Measurements from ENCODE around the gene GON4L. TPM values are rescaled to one million over a fixed set of nuclear protein-coding genes. Genes with fewer than 3 reads are reported as not detected.
"Not testable (repeated sequence)": the region's sequence is repeated elsewhere in the genome, so short reads cannot be mapped to it uniquely, and the experiment has no call there.

The GON4L gene
- total RNA-seq (28.0 TPM), polyA plus RNA-seq (ENCODE audit: insufficient read depth in 1 of 8, insufficient read length in 8 of 8, low replicate concordance in 1 of 8) (10 to 100 TPM; 25.4 to 36.9 (median 28.2) TPM)
- long read RNA-seq, donor 1 = 0 reads
- long read RNA-seq, donor 2 = 0 reads
- long read RNA-seq, donor 3, full-length matches to known transcripts = 2 of 2 reads
- long read RNA-seq, donor 3, partial matches to known transcripts = 0 of 2 reads
- long read RNA-seq, donor 3, other reads (novel, unspliced or antisense) = 0 of 2 reads
- long read RNA-seq, donor 4, partial matches to known transcripts = 0 of 1 reads
- long read RNA-seq, donor 4, other reads (novel, unspliced or antisense) = 0 of 1 reads
- long read RNA-seq, donor 5 = 0 reads
- long read RNA-seq, donor 6 = 0 reads
- long read RNA-seq, donor 7 = 0 reads
- long read RNA-seq, donor 8 = 0 reads
- long read RNA-seq, donor 9 = 0 reads
- long read RNA-seq, donor 10, partial matches to known transcripts = 5 of 6 reads
- long read RNA-seq, donor 10, other reads (novel, unspliced or antisense) = 0 of 6 reads
- long read RNA-seq, donor 11, partial matches to known transcripts = 0 of 2 reads
- long read RNA-seq, donor 11, other reads (novel, unspliced or antisense) = 0 of 2 reads

- peaks cover 23% of the 10 kb centered on the region for H3K36me3 ChIP-seq (ENCODE audit: control insufficient read depth, insufficient read depth, low read length)
- peak within 1 kb of the TSS; percentile 84 for H3K4me3 ChIP-seq (ENCODE audit: low read length)
- no peaks in the 10 kb centered on the region for H3K9me3 ChIP-seq (replicated peaks; ENCODE audit: control insufficient read depth, low read depth, low read length)
- peaks cover 23% of the 10 kb centered on the region for H3K4me1 ChIP-seq (ENCODE audit: control insufficient read depth, insufficient read depth, low read length)
- no peaks in the 10 kb centered on the region for H3K27me3 ChIP-seq (ENCODE audit: control insufficient read depth, insufficient read depth, low read length)
- DNase-seq = peak; percentile 98
- 6% methylated on average over 34 of the region's 46 CpGs for WGBS (ENCODE audit: insufficient coverage)
- H3K27ac ChIP-seq (ENCODE audit: low read length) = peak within 1 kb of the TSS; percentile 84
These were observed at the start of gene GON4L for GRCh38 chr1:155856975-155857930. GON4L (minus strand) TSS chr1:155857214; CDS start chr1:155853780, 3,434 bp downstream.

GRCh38 chr1:155904261-155904660 is 47.2 kb upstream of the GON4L start:
- WGBS (ENCODE audit: insufficient coverage) = 96% methylated on average over 9 of the region's 12 CpGs
- Histone ChIP-seq H3K9me3 (replicated peaks; ENCODE audit: control insufficient read depth, low read depth, low read length) (no peaks in the 10 kb centered on the region), H3K4me1 (ENCODE audit: control insufficient read depth, insufficient read depth, low read length) (no peaks in the 10 kb centered on the region), H3K27me3 (ENCODE audit: control insufficient read depth, insufficient read depth, low read length) (no peaks in the 10 kb centered on the region), H3K36me3 (ENCODE audit: control insufficient read depth, insufficient read depth, low read length) (peaks cover 68% of the 10 kb centered on the region), H3K27ac (ENCODE audit: low read length) (no peak overlapping the region), H3K4me3 (ENCODE audit: low read length) (no peak overlapping the region)
- no peak for DNase-seq

DNA sequence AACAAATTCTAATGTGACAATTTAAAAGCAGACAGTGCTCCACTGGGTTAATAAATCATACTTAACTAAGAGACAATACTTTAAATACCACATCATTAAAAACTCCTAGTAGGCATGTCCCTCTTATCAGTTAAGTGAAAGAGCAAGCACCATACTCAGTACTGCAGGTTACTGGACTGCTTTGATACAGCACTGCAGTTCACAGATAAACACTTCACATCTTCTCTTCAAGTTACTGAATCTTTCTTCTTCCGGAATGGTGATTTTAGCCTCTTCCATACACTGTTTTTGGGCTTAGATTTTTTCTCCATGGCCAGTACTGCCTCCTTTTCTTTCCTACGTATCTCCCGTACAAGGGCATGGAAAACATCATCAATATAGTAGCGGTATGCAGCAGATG is 43.1 kb upstream of the GON4L start:
- no peaks in the 10 kb centered on the region for H3K9me3 ChIP-seq (replicated peaks; ENCODE audit: control insufficient read depth, low read depth, low read length)
- peaks cover 52% of the 10 kb centered on the region for H3K36me3 ChIP-seq (ENCODE audit: control insufficient read depth, insufficient read depth, low read length)
- H3K4me1 ChIP-seq (ENCODE audit: control insufficient read depth, insufficient read depth, low read length) = no peaks in the 10 kb centered on the region
- no peak overlapping the region for H3K4me3 ChIP-seq (ENCODE audit: low read length)
- no peak for DNase-seq
- H3K27me3 ChIP-seq (ENCODE audit: control insufficient read depth, insufficient read depth, low read length) = no peaks in the 10 kb centered on the region
- H3K27ac ChIP-seq (ENCODE audit: low read length) = no peak overlapping the region
- no CpG with 5 or more reads among the region's 4 CpGs for WGBS (ENCODE audit: insufficient coverage)

GRCh38 chr1:155899683-155900082 is 42.7 kb upstream of the GON4L start:
- 67% methylated on average over 1 of the region's 2 CpGs for WGBS (ENCODE audit: insufficient coverage)
- no peak overlapping the region for H3K27ac ChIP-seq (ENCODE audit: low read length)
- no peaks in the 10 kb centered on the region for H3K9me3 ChIP-seq (replicated peaks; ENCODE audit: control insufficient read depth, low read depth, low read length)
- H3K4me3 ChIP-seq (ENCODE audit: low read length) = no peak overlapping the region
- H3K27me3 ChIP-seq (ENCODE audit: control insufficient read depth, insufficient read depth, low read length) = no peaks in the 10 kb centered on the region
- no peak for DNase-seq
- no peaks in the 10 kb centered on the region for H3K4me1 ChIP-seq (ENCODE audit: control insufficient read depth, insufficient read depth, low read length)
- H3K36me3 ChIP-seq (ENCODE audit: control insufficient read depth, insufficient read depth, low read length) = peaks cover 48% of the 10 kb centered on the region

DNA sequence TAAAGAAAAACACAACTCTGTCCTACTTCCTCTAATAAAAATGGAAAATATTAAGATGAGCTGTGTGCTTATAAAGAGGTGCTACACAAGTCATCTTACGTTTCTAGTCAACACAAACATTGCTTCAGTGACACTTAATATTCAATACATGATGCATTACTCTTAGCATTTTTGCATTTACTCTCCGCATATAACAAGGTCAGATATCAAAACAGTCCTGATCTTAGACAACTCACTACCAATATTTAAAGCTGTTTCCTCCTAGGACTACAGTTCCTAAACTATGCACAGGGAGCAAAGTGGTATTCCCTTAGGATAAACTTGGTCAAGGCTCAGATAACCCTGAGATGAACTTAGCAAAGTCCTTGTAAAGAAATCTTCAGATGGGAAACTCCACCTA is 41.9 kb upstream of the GON4L start:
- DNase-seq = no peak
- peaks cover 40% of the 10 kb centered on the region for H3K36me3 ChIP-seq (ENCODE audit: control insufficient read depth, insufficient read depth, low read length)
- no peaks in the 10 kb centered on the region for H3K9me3 ChIP-seq (replicated peaks; ENCODE audit: control insufficient read depth, low read depth, low read length)
- no peaks in the 10 kb centered on the region for H3K27me3 ChIP-seq (ENCODE audit: control insufficient read depth, insufficient read depth, low read length)
- no peaks in the 10 kb centered on the region for H3K4me1 ChIP-seq (ENCODE audit: control insufficient read depth, insufficient read depth, low read length)
- H3K4me3 ChIP-seq (ENCODE audit: low read length) = no peak overlapping the region
- no peak overlapping the region for H3K27ac ChIP-seq (ENCODE audit: low read length)
- no CpG with 5 or more reads among the region's 2 CpGs for WGBS (ENCODE audit: insufficient coverage)

GRCh38 chr1:155897746-155898145 is 40.7 kb upstream of the GON4L start:
- no CpG with 5 or more reads among the region's 1 CpG for WGBS (ENCODE audit: insufficient coverage)

GRCh38 chr1:155896476-155896875 is 39.5 kb upstream of the GON4L start:
- H3K4me1 ChIP-seq (ENCODE audit: control insufficient read depth, insufficient read depth, low read length) = peaks cover 11% of the 10 kb centered on the region
- not testable (repeated sequence) for H3K27me3 ChIP-seq (ENCODE audit: control insufficient read depth, insufficient read depth, low read length); H3K9me3 ChIP-seq (replicated peaks; ENCODE audit: control insufficient read depth, low read depth, low read length); DNase-seq; H3K27ac ChIP-seq (ENCODE audit: low read length); H3K4me3 ChIP-seq (ENCODE audit: low read length)
- H3K36me3 ChIP-seq (ENCODE audit: control insufficient read depth, insufficient read depth, low read length) = peaks cover 27% of the 10 kb centered on the region
- 87% methylated on average over 4 of the region's 8 CpGs for WGBS (ENCODE audit: insufficient coverage)

More at GRCh38 chr1:155897746-155898145, 40.7 kb upstream of the GON4L start:
- H3K27me3 ChIP-seq (ENCODE audit: control insufficient read depth, insufficient read depth, low read length) = no peaks in the 10 kb centered on the region
- H3K27ac ChIP-seq (ENCODE audit: low read length) = no peak overlapping the region
- no peak overlapping the region for H3K4me3 ChIP-seq (ENCODE audit: low read length)
- H3K36me3 ChIP-seq (ENCODE audit: control insufficient read depth, insufficient read depth, low read length) = peaks cover 35% of the 10 kb centered on the region
- peaks cover 9% of the 10 kb centered on the region for H3K4me1 ChIP-seq (ENCODE audit: control insufficient read depth, insufficient read depth, low read length)
- no peak for DNase-seq
- no peaks in the 10 kb centered on the region for H3K9me3 ChIP-seq (replicated peaks; ENCODE audit: control insufficient read depth, low read depth, low read length)

- not testable (repeated sequence) for H3K27me3 ChIP-seq (ENCODE audit: control insufficient read depth, insufficient read depth, low read length); H3K27ac ChIP-seq (ENCODE audit: low read length); H3K9me3 ChIP-seq (replicated peaks; ENCODE audit: control insufficient read depth, low read depth, low read length); H3K4me3 ChIP-seq (ENCODE audit: low read length); DNase-seq
- Histone ChIP-seq H3K36me3 (ENCODE audit: control insufficient read depth, insufficient read depth, low read length) (peaks cover 20% of the 10 kb centered on the region), H3K4me1 (ENCODE audit: control insufficient read depth, insufficient read depth, low read length) (peaks cover 11% of the 10 kb centered on the region)
- WGBS (ENCODE audit: insufficient coverage) = 92% methylated on average over 2 of the region's 6 CpGs
These were observed 38.6 kb upstream of the GON4L start for GRCh38 chr1:155895617-155896016.

GRCh38 chr1:155893389-155894142 is 36.6 kb upstream of the GON4L start:
- Histone ChIP-seq H3K27me3 (ENCODE audit: control insufficient read depth, insufficient read depth, low read length) (no peaks in the 10 kb centered on the region), H3K4me3 (ENCODE audit: low read length) (no peak overlapping the region), H3K27ac (ENCODE audit: low read length) (peak overlapping the region; percentile 87), H3K36me3 (ENCODE audit: control insufficient read depth, insufficient read depth, low read length) (peaks cover 6% of the 10 kb centered on the region), H3K9me3 (replicated peaks; ENCODE audit: control insufficient read depth, low read depth, low read length) (no peaks in the 10 kb centered on the region), H3K4me1 (ENCODE audit: control insufficient read depth, insufficient read depth, low read length) (peaks cover 11% of the 10 kb centered on the region)
- WGBS (ENCODE audit: insufficient coverage) = 88% methylated on average over 6 of the region's 10 CpGs
- peak; percentile 88 for DNase-seq
